ENCODE measurements around the gene RABIF.

Gene RABIF

GRCh38 chr1:202871367-202871766, 17.6 kb downstream of the RABIF start:
- DNase-seq: no peak

- no peak for DNase-seq
Measured at GRCh38 chr1:202862679-202863560, 26.0 kb downstream of the RABIF start.

GRCh38 chr1:202861420-202862132, 27.4 kb downstream of the RABIF start:
- peak; percentile 72 for DNase-seq

- DNase-seq: peak; percentile 59
Measured at GRCh38 chr1:202860744-202861419, 28.1 kb downstream of the RABIF start.

- DNase-seq: no peak
Measured at GRCh38 chr1:202858789-202859414, 30.0 kb downstream of the RABIF start.

GRCh38 chr1:202858331-202858730, 30.6 kb downstream of the RABIF start:
- DNase-seq: no peak

GRCh38 chr1:202857136-202857610, 31.8 kb downstream of the RABIF start:
- DNase-seq: no peak

GRCh38 chr1:202856014-202856413, 32.9 kb downstream of the RABIF start:
- DNase-seq: no peak

GRCh38 chr1:202854787-202855186, 34.2 kb downstream of the RABIF start:
- DNase-seq: no peak

- DNase-seq: peak; percentile 63
Measured at GRCh38 chr1:202852163-202852904, 36.6 kb downstream of the RABIF start.

GRCh38 chr1:202850593-202851362, 38.2 kb downstream of the RABIF start:
- DNase-seq: no peak

GRCh38 chr1:202848191-202848542, 40.8 kb downstream of the RABIF start:
- no peak for DNase-seq

- no peak for DNase-seq
Measured at GRCh38 chr1:202844935-202845334, 44.0 kb downstream of the RABIF start.

GRCh38 chr1:202844259-202844658, 44.7 kb downstream of the RABIF start:
- no peak for DNase-seq

GRCh38 chr1:202843081-202843480, 45.9 kb downstream of the RABIF start:
- no peak for DNase-seq

GRCh38 chr1:202837746-202838262, 51.1 kb downstream of the RABIF start:
- DNase-seq: no peak

- no peak for DNase-seq
Measured at GRCh38 chr1:202836623-202837403, 52.1 kb downstream of the RABIF start.

GRCh38 chr1:202835548-202836072, 53.3 kb downstream of the RABIF start:
- peak; percentile 32 for DNase-seq

- DNase-seq: peak; percentile 34
Measured at GRCh38 chr1:202834771-202835547, 54.0 kb downstream of the RABIF start.

All from stimulated activated CD8-positive, alpha-beta memory T cell treated with anti-CD3 and anti-CD28 coated beads, Interleukin-4, amount 100 ng/mL, for 48 hours (primary cell).